CD4-positive, alpha-beta T cell treated with Interleukin-12 subunit alpha and Interleukin-12 subunit beta, for 1 hour (primary cell): Measurements from ENCODE around the gene CCNY.
"Not testable (repeated sequence)": the region's sequence is repeated elsewhere in the genome, so short reads cannot be mapped to it uniquely, and the experiment has no call there.

Source experiments
- DNase-seq: peaks from one replicate; pipeline ENCODE4 v3.0.0-alpha.2; 2020

The CCNY gene

DNA sequence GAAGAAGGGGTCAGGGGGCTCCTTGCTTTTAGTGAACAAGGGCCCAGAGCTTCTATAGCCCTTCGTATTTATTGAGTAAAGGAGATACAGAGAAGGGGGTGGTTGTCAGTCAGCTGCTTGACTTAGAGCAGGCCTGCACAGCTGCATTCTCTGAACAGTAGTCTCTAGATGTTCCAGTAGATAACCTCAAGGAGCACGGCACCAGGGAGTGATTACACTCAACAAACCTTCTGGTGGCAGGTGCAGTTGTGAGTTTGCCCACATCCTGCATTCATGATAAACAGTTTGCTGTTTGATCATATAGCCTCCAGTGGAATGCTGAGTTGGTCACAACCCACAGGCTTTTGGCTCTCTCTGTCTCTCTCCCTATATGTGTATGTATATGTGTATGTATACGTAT lies 198.8 kb downstream of the CCNY start:
- DNase-seq: no peak

DNA sequence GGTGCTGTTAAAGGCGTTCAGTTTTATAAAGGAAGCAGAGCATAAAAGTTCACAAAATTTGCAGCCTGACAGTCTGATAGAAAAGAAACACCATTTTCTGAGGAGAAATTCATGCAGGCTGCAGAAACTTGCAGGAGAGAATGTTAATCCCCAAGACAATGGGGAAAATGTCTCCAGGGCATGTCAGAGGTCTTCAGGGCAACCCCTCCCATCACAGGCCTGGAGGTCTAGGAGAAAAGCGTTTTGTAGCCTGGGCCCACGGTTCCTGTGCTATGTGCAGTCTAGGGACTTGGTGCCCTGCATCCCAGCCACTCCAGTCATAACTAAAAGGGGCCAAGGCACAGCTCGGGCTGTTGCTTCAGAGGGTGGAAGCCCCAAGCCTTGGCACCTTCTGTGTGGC lies 200.5 kb downstream of the CCNY start:
- no peak for DNase-seq

DNA sequence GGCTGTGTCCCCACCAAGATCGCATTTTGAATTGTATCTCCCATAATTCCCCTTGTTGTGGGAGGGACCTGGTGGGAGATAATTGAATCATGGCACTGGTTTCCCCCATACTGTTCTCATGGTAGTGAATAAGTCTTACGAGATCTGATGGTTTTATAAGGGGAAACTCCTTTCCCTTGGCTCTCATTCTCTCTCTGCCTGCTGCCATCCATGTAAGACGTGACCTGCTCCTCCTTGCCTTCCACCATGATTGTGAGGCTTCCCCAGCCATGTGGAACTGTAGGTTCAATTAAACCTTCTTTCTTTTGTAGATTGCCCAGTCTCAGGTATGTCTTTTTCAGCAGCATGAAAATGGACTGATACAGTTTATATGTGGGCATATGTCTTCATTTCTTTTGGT lies 201.6 kb downstream of the CCNY start:
- DNase-seq: not testable (repeated sequence)

DNA sequence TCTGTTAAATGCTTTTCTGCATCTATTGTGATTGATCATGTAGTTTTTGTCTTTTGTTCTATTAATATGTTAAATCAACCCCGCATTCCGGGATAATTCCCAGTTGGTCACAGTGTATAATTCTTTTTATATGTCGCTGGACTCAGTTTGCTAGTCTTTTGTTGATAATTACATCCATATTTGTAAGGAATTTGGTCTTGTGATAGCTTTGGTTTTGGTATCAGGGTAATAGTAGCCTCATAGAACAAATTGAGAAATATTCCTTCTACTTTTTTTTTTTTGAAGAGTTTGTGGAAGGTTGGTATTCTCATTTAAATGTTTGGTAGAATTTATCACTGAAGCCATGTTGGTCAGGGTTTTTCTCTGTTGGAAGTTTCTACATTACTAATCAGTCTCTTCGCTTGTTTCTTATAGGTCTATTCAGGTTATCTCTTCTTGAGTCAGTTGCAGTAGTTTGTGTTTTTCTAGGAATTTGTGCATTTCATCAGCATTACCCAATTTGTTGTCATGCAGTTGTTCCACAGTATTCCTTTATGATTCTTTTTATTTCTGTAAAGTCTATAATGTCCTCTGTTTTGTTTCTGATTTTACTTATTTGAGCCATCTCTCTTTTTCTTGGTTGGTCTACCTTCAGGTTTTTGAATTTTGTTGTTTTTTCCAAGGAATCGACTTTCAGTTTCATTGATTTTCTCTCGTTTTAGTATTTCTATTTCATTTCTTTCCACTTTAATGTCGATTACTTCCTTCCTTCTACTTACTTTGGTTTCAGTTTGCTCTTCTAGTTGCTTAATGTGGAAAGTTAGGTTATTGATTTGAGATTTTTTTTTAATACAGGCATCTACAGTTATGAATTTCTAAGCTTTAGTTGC lies 204.2 kb downstream of the CCNY start:
- DNase-seq: no peak

DNA sequence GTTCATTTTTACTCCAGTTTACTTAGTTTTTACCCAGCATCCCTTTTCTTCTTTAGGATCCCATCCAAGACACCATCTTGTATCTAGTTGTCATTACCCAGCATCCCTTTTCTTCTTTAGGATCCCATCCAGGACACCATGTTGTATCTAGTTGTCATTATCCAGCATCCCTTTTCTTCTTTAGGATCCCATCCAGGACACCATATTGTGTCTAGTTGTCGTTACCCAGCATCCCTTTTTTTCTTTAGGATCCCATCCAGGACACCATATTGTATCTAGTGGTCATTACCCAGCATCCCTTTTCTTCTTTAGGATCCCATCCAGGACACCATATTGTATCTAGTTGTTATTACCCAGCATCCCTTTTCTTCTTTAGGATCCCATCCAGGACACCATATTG lies 205.4 kb downstream of the CCNY start:
- no peak for DNase-seq

DNA sequence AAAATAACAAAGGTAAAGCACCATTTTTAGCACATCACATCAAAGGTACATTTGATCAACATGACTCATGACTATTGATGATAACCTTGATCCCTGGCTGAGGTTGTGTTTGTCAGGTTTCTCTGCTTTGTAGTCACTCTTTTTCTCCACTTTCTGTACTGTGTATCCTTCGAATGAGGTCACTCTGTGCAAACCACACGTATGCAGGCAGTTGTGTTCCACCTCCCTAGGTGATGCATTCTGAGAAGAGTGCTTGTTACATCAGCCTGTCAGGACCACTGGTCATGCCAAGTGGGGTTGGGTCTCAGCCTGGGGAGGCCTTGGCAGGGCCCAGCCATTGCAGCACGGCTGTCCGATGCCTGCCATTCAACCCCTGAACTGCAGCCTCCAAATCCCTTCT lies 206.0 kb downstream of the CCNY start:
- no peak for DNase-seq

DNA sequence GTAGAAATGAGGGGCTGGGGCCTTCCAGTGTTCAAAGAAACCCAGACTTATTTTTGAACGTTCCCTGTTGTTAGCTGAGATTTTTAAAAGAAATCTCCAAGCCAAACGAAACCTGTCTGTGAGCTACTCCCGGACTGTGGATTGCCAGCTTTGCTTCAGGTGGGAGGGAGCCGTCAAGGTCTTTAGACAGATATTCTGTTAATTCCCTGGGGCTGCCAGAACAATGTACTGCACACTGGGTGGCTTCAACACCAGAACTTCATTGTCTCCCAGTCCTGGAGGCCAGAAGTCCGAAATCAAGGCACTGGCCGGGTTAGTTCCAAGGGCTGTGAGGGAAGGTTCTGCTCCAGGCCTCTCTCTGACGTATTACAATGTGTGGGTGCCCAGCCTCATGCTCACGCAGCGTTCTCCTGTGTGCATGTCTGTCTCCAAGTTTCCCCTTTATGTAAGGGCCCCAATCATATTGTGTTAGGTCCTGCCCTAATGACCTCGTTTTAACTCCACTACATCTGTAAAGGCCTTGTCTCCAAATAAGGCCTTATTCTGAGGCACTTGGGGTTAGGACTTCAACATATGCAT lies 208.9 kb downstream of the CCNY start:
- no peak for DNase-seq

DNA sequence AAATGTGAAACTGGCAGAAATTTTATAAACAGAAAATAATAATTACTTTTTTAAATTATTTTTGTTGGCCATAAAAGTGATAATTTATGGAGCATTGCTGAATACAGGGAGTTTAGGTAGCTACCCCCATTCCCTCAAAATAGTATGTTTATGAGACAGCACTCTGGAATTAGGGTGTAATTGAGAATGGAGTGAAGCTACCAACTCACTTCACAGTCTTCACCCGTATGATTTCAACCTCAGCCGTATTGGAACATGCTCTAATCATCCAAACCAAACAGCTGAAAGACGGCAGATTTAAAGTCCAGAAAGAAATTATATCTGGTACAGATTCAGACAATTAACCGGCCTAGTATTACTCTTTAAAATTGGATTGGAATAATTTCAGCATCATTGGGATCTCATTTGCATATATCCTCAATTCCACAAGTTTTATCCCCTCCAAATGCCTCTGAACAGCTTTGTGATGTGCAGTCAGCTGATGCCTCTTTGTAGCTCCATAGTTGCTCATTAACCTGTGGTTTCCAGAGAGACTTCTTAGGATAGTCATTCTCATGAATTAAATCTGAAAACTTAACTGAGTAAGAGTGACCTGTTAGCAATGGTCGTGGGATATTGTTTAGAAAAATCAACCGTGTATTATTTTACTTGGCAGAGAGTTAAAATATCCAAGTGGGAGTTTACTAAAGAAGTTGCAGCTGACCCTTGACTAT lies 209.7 kb downstream of the CCNY start:
- no peak for DNase-seq

DNA sequence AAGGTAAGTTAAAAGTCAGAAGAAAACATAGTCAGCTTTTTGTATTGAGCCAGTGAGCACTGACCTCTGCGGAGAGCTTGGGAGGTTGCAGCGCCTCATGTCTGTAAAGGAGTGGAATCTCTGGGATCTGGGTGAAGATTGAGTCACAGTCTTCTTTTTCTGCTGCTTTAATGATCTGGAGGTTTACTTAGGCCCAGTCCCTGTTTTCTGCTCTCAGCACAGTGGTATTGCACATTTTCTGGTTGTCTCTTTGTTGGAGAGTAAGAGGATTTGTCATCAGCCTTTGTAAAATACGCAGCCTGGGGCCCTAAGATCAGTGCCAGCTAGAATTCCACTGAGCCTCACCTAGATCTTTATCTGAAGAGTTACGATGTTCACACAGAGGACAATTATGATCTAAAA lies 210.5 kb downstream of the CCNY start:
- no peak for DNase-seq

DNA sequence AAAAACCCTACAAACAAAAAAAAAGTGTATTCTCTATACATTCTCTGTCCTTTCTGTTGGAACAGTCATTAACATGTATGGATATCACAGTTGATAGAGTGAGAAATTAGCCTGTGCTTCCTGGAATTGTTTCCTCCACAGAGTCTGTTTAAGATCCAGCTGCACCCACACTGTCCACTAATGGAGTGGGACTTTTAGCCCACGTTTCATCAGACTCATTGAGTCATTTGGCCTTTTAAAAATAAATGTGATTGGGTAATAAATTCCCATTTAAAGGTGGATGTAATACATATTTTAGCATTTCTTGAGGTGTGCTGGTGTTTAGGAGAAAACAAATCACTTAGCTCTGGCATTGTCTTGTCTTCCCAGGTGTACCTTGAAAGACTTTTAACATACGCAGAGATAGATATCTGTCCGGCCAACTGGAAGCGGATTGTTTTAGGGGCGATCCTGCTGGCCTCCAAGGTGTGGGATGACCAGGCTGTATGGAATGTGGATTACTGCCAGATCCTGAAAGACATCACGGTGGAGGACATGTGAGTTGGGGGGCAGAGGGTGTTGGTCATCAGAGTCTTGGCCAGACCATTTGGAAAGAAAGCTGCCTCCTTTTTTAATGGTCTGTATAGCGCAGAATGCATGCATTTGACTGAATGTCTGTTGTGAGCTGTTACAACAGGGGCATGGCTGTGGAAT lies 216.5 kb downstream of the CCNY start:
- DNase-seq: no peak

DNA sequence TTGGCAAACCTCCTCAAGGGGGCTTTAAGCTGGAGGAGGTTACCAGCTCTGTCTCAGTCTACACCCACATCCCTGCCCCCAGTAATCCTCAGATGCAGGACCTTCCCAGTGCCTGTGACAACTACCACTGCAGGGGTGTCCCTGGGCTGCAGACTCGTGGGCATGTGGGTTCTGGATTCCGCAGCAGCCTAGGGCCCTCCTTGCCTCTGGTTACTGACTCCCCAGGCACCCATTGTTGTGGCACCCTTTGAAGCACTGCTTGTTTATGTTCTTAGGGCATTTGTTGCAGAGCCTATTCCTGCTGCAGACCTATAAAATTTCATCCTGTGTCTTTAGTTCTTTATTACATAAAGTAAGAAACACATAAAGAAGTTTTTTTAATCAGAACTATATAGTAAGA lies 217.7 kb downstream of the CCNY start:
- no peak for DNase-seq

DNA sequence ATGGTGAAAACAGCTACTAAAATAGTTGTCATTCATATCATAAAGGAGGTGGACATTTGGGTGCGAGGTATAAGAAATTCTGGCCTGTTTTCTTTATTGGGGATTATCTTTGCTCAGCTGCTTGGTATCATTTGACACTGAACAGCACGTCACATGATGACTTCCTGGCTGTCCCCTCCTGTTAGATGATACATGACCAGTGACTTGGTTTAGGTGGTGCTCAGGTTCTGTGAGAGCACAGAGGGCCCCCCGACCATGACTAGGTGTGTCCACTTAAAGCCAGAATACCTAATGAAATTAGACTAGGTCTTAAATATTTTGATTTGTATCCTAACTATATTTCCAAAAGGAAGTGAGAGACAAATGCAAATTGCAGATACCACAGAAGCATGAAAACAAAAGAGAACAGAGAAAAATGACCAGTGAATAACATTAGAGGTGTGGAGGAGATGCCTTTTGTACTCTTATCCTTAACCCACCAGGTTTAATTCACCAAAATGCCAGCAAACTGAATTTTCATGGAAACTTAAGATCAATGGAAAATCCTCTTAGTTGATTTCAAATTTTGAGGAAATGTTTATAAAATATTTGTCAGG lies 218.2 kb downstream of the CCNY start:
- DNase-seq: no peak

DNA sequence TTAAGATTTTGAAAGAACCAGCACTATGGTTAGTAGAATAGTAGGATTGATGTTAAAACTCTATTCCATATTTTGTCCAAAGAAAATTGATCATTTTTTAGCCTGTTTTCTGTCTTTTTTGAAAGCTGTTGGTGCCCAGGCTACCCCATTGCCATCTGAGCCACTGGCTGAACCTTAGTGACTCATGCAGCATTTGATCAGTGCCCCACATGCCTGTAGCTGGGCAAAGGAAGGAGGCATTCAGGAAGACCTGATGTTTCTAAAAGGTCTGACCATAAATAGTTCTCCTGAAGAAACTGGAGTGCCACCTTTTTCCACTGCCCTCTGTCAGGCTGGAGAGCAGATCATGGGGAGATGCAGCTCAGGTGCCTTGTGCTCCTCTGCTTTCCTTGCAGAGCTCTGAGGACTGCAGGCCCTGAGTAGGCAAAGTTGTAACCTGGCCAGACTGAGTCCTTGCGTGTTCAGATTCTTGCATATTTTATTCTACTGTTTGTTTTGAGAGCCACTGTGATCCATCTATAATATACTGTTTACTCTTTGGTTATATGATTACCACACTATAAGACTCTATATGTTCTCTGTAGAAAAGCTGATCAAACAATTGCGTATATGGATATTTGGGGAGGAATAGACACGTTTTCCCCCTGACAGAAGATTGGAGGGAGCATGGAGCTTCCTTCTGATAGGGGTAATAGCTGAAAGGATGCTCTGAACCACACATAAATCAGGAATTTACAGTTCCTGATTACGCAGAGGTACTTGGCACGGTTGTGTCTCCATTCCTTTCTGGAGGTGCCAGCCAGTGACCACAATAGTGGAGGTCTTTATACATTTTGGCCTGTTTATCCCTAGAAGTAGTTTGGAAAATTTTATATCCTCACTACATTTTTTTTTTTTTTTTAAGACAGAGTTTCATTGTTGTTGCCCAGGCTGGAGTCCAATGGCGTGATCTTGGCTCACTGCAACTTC lies 219.9 kb downstream of the CCNY start:
- DNase-seq: no peak

DNA sequence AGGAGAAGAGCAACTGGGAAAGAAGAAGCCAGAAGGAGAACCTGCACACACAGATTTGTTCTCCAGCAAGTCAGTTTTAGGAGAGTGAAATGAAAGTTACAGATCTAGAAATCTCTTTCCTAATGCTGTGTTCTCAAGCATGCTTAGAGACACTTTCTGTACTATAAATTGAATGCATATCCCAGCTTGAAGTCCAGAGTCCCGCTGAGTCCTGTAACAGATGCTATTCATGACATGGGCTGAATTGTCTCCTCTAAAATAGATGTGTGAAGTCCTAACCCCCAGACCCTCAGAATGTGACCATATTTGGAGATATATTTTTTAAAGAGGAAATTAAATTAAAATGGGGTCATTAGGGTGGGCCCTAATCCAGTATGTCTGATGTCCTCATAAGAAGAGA lies 222.0 kb downstream of the CCNY start:
- DNase-seq: no peak

DNA sequence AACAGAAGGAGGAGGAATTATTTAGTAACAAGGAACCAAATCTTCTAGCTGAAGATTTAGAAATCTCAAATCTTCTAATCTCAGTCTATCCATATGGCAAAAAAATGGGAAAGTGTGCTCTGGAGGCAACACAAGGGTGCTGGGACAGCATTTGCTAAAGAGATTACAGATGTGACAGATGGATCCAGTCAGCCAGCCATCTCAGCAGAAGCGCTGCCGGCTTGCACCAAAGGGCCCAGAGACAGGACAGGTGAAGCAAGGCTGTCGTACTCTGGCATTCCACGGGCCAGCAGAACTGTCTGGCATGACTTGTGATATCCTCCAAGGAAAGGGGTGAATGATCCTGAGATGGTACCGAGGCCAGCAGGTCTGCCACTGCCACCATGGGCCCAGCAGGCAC lies 223.1 kb downstream of the CCNY start:
- DNase-seq: no peak

DNA sequence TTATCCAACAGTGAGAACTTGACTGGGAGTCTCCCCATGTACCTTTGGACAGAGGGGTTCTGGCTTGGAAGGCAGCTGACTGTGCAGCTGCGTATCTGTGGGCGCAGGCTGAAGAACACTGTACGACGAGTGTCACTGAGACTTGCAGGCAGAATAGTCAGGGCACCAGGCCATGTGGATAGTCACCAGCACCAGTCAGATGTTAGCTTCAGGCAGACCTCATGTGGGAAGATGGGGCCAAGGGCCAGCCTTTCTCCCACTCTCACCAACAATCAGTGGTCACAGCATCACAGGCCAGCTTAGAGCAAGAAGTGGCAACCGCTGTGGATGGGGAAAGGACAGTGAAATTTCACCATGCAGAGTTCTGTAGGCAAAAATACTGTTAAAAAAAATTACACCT lies 225.4 kb downstream of the CCNY start:
- no peak for DNase-seq

DNA sequence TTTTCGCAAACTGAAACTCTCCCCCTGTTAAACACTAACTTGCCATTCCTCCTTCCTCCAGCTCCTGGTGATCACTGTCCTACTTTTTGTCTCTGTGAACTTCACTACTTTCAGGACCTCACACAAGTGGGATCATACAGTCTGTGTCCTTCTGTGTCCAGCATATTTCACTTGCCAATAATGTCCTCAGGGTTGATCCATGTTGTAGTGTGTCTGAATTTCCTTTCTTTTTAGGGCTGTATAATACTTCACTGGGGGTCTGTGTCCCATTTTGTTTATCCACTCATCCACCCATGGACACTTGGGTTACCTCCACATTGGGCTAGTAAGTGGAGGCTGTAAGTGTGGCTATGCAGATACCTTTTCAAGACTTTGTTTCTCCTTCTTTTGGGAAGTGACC lies 226.1 kb downstream of the CCNY start:
- no peak for DNase-seq

DNA sequence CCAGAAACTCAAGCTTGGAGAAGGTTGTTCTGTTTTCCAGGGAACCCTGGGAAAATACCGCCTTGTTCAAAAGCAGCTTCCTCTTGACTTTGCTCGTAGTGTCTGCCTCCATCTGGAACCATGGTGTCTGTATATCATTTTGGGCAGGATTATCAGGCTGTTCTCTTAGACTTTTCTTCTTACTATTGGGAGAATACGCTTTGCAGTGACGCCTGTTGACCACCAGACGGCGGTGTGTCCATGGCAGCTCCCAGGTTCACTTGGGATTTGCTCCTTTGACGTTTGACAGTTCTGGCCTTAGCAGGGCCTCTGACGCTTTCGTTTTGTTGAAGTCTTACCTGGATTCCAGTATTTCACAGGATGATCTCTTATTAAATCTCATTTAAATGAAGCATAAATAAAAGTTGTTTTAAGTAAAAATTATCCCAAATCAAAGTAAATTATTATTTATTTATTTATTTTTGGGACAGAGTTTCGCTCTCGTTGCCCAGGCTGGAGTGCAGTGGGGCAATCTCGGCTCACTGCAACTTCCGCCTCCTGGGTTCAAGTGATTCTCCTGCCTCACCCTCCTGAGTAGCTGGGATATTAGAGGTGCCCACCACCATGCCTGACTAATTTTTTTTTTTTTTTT lies 227.1 kb downstream of the CCNY start:
- DNase-seq: peak; percentile 36

DNA sequence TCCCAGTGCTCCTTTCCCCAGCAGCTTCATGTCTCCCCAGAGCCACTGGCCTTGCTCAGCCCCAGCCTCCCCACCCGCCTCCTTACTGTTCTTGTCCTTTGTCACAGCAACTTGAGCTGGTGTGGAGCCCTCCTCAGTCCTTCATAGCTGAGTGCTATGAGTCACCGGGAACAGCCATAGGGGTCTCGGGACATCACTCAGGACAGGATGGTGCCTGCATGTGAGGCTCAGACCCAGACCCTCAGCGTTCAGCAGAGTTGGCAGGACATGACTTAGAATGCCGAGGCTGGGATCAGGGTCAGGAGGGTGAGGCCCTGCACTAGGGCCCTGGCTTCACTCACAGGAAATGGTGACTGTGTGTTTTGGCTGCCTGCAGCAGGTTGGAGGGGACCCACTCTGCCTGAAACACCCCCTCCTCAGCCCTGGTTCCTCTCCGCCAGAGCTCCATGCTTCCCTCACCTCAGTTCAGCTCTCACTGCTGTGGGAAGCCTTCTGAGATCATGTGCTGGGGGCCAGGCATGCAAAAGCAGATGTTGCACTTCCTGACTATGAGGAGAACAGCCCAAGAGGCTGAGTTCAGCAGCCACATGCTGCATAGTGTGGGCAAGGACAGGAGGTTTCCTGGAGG lies 228.1 kb downstream of the CCNY start:
- DNase-seq: no peak

DNA sequence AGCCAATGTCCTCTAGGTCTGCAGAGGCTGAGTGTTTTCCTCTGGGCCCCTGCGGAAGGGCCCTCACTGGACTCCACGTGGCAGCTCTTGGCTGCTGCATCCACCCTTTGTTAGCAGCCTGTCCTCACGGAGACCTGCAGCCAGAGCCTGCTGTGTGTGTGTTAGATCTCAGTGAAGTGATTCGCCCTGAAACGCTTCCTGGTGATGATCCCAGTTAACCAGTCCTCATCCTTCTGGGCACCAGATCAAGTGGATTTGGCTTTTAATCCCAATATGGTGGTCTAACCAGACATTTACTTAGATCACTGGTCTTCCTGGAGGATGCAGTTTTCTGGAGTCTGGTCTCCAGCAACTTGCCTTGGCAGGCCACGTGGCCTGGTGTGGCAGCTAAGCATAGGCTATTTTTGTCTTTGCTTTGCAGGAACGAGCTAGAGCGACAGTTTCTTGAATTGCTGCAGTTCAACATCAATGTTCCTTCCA lies 229.3 kb downstream of the CCNY start:
- DNase-seq: no peak

DNA sequence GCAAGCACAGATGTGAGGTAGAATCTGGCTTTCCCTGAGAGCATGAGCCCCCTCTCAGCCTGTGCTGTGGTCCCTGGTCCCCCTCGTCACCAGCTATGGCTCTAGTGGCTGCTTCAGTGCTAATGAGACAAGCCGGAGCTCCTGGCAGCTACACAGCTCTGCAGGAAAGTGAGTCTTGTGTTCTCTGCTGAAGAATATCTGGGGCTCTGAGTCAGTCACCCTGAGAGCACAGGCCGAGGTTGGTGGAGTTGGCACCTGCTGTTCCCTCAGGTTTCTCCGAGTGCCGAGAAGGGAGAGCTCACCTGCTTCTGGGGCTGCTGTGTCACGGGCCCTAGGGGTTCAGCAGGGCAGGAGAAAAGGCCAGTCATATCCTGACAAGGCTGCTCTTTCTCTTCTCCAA lies 231.6 kb downstream of the CCNY start:
- no peak for DNase-seq
